K562 (cell line): Measurements from ENCODE around the gene CBX4. TPM values are rescaled to one million over a fixed set of nuclear protein-coding genes. Genes with fewer than 3 reads are reported as not detected.

Experiments
- CEBPG ChIP-seq, 3 experiments: fragments of 200-800 bp in 1 of 3; sonication (Bioruptor generic) in 1 of 3; sonication (generic) in 1 of 3; formaldehyde crosslinking in 1 of 3; IDR thresholded peaks in 2 of 3; conservative IDR thresholded peaks in 1 of 3; 2 replicates each; pipeline versions ENCODE4 v1.6.1 to v1.8.0; 2016 to 2022; ENCODE audit warnings: missing compliant biosample characterization in 2 of 3, missing genetic modification characterization in 2 of 3, mild to moderate bottlenecking in 1 of 3, missing genetic modification reagents in 1 of 3
- COPS2 ChIP-seq: fragments of 450-650 bp; conservative IDR thresholded peaks from 2 replicates; pipeline ENCODE4 v1.6.1; 2016; ENCODE audit warnings: mild to moderate bottlenecking, moderate library complexity
- ETV5 ChIP-seq: sonication (generic); formaldehyde crosslinking; IDR thresholded peaks from 2 replicates; pipeline ENCODE4 v1.4.0; 2020; ENCODE audit warnings: low read depth, mild to moderate bottlenecking, missing genetic modification reagents
- GABPA ChIP-seq: fragments of 200-800 bp; sonication (Bioruptor generic); conservative IDR thresholded peaks from 2 replicates; pipeline ENCODE4 v1.6.1; 2016; ENCODE audit warnings: low read depth, missing genetic modification characterization, missing compliant biosample characterization
- GMEB1 ChIP-seq: fragments of 250-450 bp; sonication (Bioruptor Pico); IDR thresholded peaks from 2 replicates; pipeline ENCODE4 v1.4.0; 2020; ENCODE audit warnings: mild to moderate bottlenecking
- IRF1 ChIP-seq: sonication (generic); formaldehyde crosslinking; IDR thresholded peaks from 2 replicates; pipeline ENCODE4 v1.8.0; 2022; ENCODE audit warnings: missing genetic modification reagents, mild to moderate bottlenecking, borderline replicate concordance
- POLR2AphosphoS5 ChIP-seq: IDR thresholded peaks from 2 replicates; pipeline ENCODE4 v1.6.1; 2011; ENCODE audit warnings: mild to moderate bottlenecking, low read depth, low read length, moderate library complexity; ENCODE audit not compliant: control insufficient read depth, insufficient read depth
- RBM15 ChIP-seq: fragments of 200-400 bp; formaldehyde crosslinking; IDR thresholded peaks from 2 replicates; pipeline ENCODE4 v1.6.1; 2018; ENCODE audit warnings: mild to moderate bottlenecking, low read length, moderate library complexity; ENCODE audit not compliant: insufficient read depth
- RBM22 ChIP-seq: fragments of 200-400 bp; formaldehyde crosslinking; IDR thresholded peaks from 2 replicates; pipeline ENCODE4 v1.6.1; 2018; ENCODE audit warnings: low read length, low read depth; ENCODE audit not compliant: poor library complexity, severe bottlenecking
- SRSF3 ChIP-seq: fragments of 200-400 bp; formaldehyde crosslinking; IDR thresholded peaks from 2 replicates; pipeline ENCODE4 v1.6.1; 2016; ENCODE audit warnings: mild to moderate bottlenecking, low read length, moderate library complexity; ENCODE audit not compliant: insufficient read depth
- ZBTB49 ChIP-seq: sonication (generic); formaldehyde crosslinking; IDR thresholded peaks from 2 replicates; pipeline ENCODE4 v1.8.0; 2022; ENCODE audit warnings: missing genetic modification reagents, mild to moderate bottlenecking, borderline replicate concordance
- ZBTB7A ChIP-seq: IDR thresholded peaks from 2 replicates; pipeline ENCODE4 v1.6.1; 2011; ENCODE audit warnings: low read depth, mild to moderate bottlenecking, low read length, moderate library complexity, borderline replicate concordance; ENCODE audit not compliant: control insufficient read depth
- ZFP30 ChIP-seq: fragments of 250-450 bp; sonication (Bioruptor Pico); IDR thresholded peaks from 2 replicates; pipeline ENCODE4 v1.8.0; 2022; ENCODE audit warnings: moderate library complexity, mild to moderate bottlenecking, inconsistent platforms, borderline replicate concordance
- polyA plus RNA-seq, 8 experiments: library from polyadenylated mRNA; depleted of rRNA in 4 of 8; stranded (reverse) in 5 of 8; unstranded in 3 of 8; fragments of >200 nt; fragmentation: Nextera tagmentation in 2 of 8; fragmentation: Illumina TruSeq in 1 of 8; extraction: Ambion mirVana in 2 of 8; extraction: Trizol in 1 of 8; gene quantifications; 2 replicates each; pipeline versions ENCODE4 v1.2.1 to v1.2.3, GENCODE V29; 2011 to 2014; ENCODE audit warnings: inconsistent platforms in 1 of 8, missing spikeins in 1 of 8
- total RNA-seq, 7 experiments: library from RNA; depleted of rRNA in 6 of 7; stranded (reverse); fragments of >200 nt in 6 of 7; fragmentation: Illumina TruSeq in 2 of 7; extraction: Trizol in 2 of 7; gene quantifications; 2 replicates each; pipeline versions ENCODE4 v1.2.1 to v1.2.3, GENCODE V29; 2011 to 2021; ENCODE audit warnings: low replicate concordance in 1 of 7
- TF ChIP-seq, protein P1 (sequence below): sonication (generic); formaldehyde crosslinking; IDR thresholded peaks from 2 replicates; pipeline ENCODE4 v1.8.0; 2023; ENCODE audit warnings: mild to moderate bottlenecking, missing genetic modification reagents

The CBX4 gene
- total and polyA plus RNA-seq, 9 of the 15 experiments (the other 6 are each of a cell fraction or from before 2014, with no cell fraction given): 0.98 to 50.5 (median 10.0) TPM

- TF ChIP-seq ZBTB49 (CRISPR knock-in tag) (no peak), ZBTB7A (no peak), ETV5 (no peak), SRSF3 (0 out of 2 replicates have a peak, but pooled peaks have one; percentile 46), GMEB1 (CRISPR knock-in tag) (no peak), POLR2AphosphoS5 (no peak), GABPA (tag) (no peak), ZFP30 (CRISPR knock-in tag) (no peak), CEBPG (CRISPR knock-in tag; IDR thresholded peaks at IDR 0.05) (peak; percentile 80), CEBPG (tag; conservative IDR thresholded peaks at IDR 0.05 in 1 of 2, IDR thresholded peaks at IDR 0.05 in 1 of 2) (peak in 1 of 2 experiments; percentile 93; a peak in 2 of 4 replicates), IRF1 (CRISPR knock-in tag) (no peak), RBM15 (0 out of 2 replicates have a peak, but pooled peaks have one; percentile 16), COPS2 (no peak), RBM22 (no peak)
- TF ChIP-seq, protein P1, sequence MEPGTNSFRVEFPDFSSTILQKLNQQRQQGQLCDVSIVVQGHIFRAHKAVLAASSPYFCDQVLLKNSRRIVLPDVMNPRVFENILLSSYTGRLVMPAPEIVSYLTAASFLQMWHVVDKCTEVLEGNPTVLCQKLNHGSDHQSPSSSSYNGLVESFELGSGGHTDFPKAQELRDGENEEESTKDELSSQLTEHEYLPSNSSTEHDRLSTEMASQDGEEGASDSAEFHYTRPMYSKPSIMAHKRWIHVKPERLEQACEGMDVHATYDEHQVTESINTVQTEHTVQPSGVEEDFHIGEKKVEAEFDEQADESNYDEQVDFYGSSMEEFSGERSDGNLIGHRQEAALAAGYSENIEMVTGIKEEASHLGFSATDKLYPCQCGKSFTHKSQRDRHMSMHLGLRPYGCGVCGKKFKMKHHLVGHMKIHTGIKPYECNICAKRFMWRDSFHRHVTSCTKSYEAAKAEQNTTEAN (CRISPR knock-in tag): no peak
Measured at GRCh38 chr17:79840269-79840988, 1.2 kb upstream of the CBX4 start (continued).
